Glutamatergic neuron (in vitro differentiated cells): ENCODE measurements around the gene ADGRG6. TPM values are rescaled to one million over a fixed set of nuclear protein-coding genes. Genes with fewer than 3 reads are reported as not detected.

ENCODE experiments used
- DNase-seq: peaks from one replicate; pipeline ENCODE4 v3.0.0; 2022
- H3K27ac Mint-ChIP-seq: one replicate; pipeline ENCODE4 v1.8.0; 2020; ENCODE audit warnings: mild to moderate bottlenecking, mixed read lengths, inconsistent platforms; ENCODE audit not compliant: unreplicated experiment
- H3K27me3 Mint-ChIP-seq: one replicate; pipeline ENCODE4 v1.8.0; 2020; ENCODE audit warnings: mild to moderate bottlenecking, moderate library complexity, mixed read lengths, inconsistent platforms; ENCODE audit not compliant: unreplicated experiment
- H3K36me3 Mint-ChIP-seq: one replicate; pipeline ENCODE4 v1.8.0; 2020; ENCODE audit warnings: mild to moderate bottlenecking, mixed read lengths, inconsistent platforms; ENCODE audit not compliant: unreplicated experiment
- H3K4me1 Mint-ChIP-seq: one replicate; pipeline ENCODE4 v1.8.0; 2020; ENCODE audit warnings: mild to moderate bottlenecking, low read depth, mixed read lengths, inconsistent platforms; ENCODE audit not compliant: unreplicated experiment
- H3K4me3 Mint-ChIP-seq: one replicate; pipeline ENCODE4 v1.8.0; 2020; ENCODE audit warnings: mild to moderate bottlenecking, mixed read lengths, inconsistent platforms; ENCODE audit not compliant: unreplicated experiment
- H3K9me3 Mint-ChIP-seq: one replicate; pipeline ENCODE4 v1.8.0; 2020; ENCODE audit warnings: mild to moderate bottlenecking, moderate library complexity, mixed read lengths, inconsistent platforms; ENCODE audit not compliant: unreplicated experiment
- total RNA-seq: library from RNA; stranded (reverse); fragmentation: NEBNext Ultra II Directional; extraction: Animal tissue kit (Norgen Biotek cat#: 25700); gene quantifications from one replicate; pipeline ENCODE4 v1.2.1, GENCODE V29; 2021; ENCODE audit not compliant: unreplicated experiment
- TF ChIP-seq, protein P1 (sequence below): fragments of 200-600 bp; sonication (generic); IDR thresholded peaks from one replicate; pipeline ENCODE4 v1.5.0; 2021; ENCODE audit not compliant: partially characterized antibody, unreplicated experiment

The ADGRG6 gene
- total RNA-seq, 1 donor from 2014 or later = not detected

DNA sequence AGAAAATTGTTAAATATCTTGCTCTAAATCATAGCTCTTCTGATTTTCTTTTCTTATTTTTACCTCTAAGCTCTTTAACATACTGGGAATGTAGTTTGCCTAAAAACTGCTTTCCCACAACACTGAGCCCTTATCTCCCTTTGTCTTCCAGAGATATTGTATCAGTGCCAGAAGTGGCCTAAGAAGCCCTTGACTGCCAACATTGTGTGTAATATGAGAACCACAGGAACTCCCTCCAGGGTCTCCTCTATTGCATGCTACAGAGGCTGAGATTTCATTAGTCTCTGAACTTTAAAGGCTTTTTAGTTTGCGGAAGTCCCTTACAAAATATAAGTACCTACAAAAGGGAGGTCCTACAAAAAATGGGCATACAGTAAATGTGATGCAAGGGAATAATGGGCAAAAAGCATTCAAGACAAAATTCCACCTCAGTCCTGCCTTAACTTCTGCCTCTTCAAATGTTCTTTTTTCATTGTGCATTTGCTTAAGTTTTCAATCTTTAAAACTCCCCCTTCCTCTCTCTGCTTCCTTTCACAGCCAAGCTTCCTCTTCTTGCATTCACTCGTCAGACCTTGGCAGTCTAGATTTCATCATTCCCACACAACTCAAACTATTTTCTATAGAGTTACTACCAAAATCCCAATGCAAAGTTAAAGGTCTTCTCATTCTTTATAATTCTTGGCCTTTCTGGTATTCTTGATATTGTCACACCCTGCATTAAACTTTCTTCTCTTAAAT is 76.5 kb downstream of the ADGRG6 start:
- DNase-seq = no peak
- TF ChIP-seq, protein P1, sequence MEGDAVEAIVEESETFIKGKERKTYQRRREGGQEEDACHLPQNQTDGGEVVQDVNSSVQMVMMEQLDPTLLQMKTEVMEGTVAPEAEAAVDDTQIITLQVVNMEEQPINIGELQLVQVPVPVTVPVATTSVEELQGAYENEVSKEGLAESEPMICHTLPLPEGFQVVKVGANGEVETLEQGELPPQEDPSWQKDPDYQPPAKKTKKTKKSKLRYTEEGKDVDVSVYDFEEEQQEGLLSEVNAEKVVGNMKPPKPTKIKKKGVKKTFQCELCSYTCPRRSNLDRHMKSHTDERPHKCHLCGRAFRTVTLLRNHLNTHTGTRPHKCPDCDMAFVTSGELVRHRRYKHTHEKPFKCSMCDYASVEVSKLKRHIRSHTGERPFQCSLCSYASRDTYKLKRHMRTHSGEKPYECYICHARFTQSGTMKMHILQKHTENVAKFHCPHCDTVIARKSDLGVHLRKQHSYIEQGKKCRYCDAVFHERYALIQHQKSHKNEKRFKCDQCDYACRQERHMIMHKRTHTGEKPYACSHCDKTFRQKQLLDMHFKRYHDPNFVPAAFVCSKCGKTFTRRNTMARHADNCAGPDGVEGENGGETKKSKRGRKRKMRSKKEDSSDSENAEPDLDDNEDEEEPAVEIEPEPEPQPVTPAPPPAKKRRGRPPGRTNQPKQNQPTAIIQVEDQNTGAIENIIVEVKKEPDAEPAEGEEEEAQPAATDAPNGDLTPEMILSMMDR = no peak
- Mint-ChIP-seq H3K36me3 (no peaks in the 10 kb centered on the region), H3K4me3 (no peak overlapping the region), H3K27me3 (no peaks in the 10 kb centered on the region), H3K9me3 (no peaks in the 10 kb centered on the region), H3K27ac (peak overlapping the region; percentile 14), H3K4me1 (peaks cover 14% of the 10 kb centered on the region)

DNA sequence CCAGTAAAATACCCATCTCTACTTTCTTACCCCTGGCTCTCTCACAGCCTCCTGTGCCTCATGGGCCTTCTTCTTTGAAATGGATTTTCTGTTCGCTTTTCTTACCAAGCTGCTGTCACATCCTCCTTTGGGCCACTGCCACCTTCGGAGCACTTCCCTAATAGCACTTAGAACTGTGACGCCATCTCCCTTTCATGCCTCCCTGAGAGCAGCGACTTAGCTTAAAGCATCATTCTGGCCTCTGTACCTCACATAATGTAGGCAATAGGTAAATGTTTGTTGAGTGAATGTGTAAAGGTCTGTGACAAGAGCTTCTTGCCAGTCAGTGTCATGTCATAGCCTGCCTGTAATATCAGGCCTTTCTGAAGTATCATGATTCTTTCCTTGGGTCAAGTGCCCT is 78.8 kb downstream of the ADGRG6 start:
- no peaks in the 10 kb centered on the region for H3K36me3 Mint-ChIP-seq
- H3K27me3 Mint-ChIP-seq = no peaks in the 10 kb centered on the region
- H3K9me3 Mint-ChIP-seq = no peaks in the 10 kb centered on the region
- TF ChIP-seq, protein P1 = no peak
- H3K4me3 Mint-ChIP-seq = no peak overlapping the region
- H3K4me1 Mint-ChIP-seq = peaks cover 9% of the 10 kb centered on the region
- H3K27ac Mint-ChIP-seq = no peak overlapping the region
- no peak for DNase-seq

DNA sequence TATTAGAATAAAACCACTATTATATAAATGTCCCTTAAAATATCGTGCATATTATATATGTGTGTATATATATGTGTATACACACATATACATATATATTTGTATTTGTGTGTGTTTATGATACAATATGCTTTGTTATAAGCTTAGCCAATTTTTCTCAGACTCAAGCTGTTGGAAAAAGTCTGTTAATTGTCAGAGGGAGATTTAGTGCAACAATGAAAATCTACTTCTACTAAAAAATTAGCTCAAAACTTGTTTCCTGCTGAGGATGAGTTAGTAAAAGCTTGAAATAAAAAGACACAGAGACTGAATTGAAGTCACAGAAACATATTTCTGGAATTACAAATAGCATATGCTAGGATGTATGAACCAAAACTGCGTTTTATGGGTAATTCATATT is 79.4 kb downstream of the ADGRG6 start:
- no peak for DNase-seq
- H3K4me3 Mint-ChIP-seq = no peak overlapping the region
- H3K27ac Mint-ChIP-seq = no peak overlapping the region
- no peaks in the 10 kb centered on the region for H3K9me3 Mint-ChIP-seq
- H3K27me3 Mint-ChIP-seq = no peaks in the 10 kb centered on the region
- TF ChIP-seq, protein P1 = no peak
- no peaks in the 10 kb centered on the region for H3K36me3 Mint-ChIP-seq
- H3K4me1 Mint-ChIP-seq = peaks cover 9% of the 10 kb centered on the region

DNA sequence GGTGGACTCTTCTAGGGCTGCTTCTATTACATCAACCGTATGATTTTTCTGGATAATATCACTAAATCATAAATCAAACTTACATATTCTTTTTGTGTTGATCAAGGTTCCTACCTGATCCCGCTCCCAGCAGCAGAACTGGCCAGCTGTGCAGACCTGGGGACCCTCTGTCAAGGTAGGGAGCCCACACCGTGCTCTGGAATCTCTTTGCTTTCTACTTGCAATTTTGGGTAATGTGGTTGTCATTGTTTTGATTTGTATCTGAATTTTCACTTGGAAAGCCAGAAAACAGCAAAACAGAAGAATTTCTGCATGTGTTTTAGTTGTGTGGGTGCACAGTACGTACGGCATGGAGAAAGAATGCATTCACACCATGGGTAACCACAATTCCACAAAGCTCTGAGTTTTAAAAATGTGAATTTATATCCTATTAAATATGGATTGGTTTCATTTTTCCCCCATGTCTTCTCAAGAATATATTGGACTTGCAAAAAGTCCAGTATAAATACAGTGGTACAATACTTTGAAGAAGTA is 80.1 kb downstream of the ADGRG6 start:
- Mint-ChIP-seq H3K4me1 (peaks cover 7% of the 10 kb centered on the region), H3K27me3 (no peaks in the 10 kb centered on the region), H3K9me3 (no peaks in the 10 kb centered on the region), H3K4me3 (no peak overlapping the region), H3K36me3 (no peaks in the 10 kb centered on the region), H3K27ac (no peak overlapping the region)
- TF ChIP-seq, protein P1 = no peak
- no peak for DNase-seq

DNA sequence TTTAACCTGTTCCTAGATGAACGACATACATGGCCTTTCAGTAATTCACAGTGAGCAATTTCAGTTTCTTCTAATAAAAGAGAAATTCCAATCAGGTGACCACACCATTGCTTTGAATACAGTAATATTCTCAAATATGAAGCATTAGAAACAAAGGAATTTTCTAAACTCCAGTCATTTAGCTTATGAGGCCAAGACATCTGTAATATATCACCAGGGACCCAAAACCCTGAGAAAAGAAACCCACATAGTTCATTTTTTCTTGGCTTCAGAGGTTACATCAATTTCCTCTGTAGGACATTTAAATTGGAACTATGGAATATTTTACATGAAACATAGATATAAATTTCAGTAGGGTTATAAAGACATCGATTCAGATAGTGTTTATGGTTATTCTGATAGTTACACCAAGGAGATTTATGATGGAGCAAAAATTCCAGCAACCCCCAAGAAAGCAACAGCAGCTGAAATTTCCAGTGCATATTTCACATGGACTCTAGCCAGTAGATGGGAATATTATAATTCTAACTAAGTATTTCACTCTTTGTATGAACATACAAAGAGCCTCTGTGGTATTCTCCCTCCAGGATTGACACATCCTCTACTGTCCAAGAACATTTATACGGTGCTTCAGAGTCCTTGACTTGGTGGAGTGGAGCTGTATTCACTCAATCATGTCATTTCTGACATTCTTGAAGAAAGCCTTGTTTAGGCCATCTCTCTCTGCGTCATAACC is 82.9 kb downstream of the ADGRG6 start:
- Mint-ChIP-seq H3K27me3 (no peaks in the 10 kb centered on the region), H3K4me3 (no peak overlapping the region), H3K9me3 (no peaks in the 10 kb centered on the region), H3K27ac (no peak overlapping the region), H3K36me3 (no peaks in the 10 kb centered on the region), H3K4me1 (no peaks in the 10 kb centered on the region)
- TF ChIP-seq, protein P1 = no peak
- no peak for DNase-seq
